HEK293T (cell line): ENCODE data around the gene PTPN4.

Experiments used
- CTCF ChIA-PET: fragments of 350-600 bp; formaldehyde crosslinking; extraction: SDS; loops from one replicate; lab custom pipeline; 2021; ENCODE audit warnings: antibody characterized with exemption, inconsistent platforms; lab: Yijun Ruan, JAX
- POLR2A ChIA-PET: fragments of 350-600 bp; formaldehyde crosslinking; extraction: SDS; loops from one replicate; lab custom pipeline; 2020; ENCODE audit warnings: antibody characterized with exemption, inconsistent platforms; lab: Yijun Ruan, JAX
- DNase-seq: peaks from one replicate; pipeline ENCODE4 v3.0.0; 2012; ENCODE audit warnings: mixed read lengths; ENCODE audit errors: extremely low spot score
- ARNT ChIP-seq: fragments of 450-650 bp; IDR thresholded peaks from 2 replicates; pipeline ENCODE4 v1.6.1; 2017; ENCODE audit warnings: mild to moderate bottlenecking
- BHLHE40 ChIP-seq: fragments of 450-650 bp; IDR thresholded peaks from 2 replicates; pipeline ENCODE4 v1.6.1; 2016; ENCODE audit warnings: mild to moderate bottlenecking, moderate library complexity, borderline replicate concordance
- CTBP1 ChIP-seq: fragments of 450-650 bp; IDR thresholded peaks from 2 replicates; pipeline ENCODE4 v1.6.1; 2016; ENCODE audit warnings: borderline replicate concordance
- ELF4 ChIP-seq: fragments of 450-650 bp; IDR thresholded peaks from 2 replicates; pipeline ENCODE4 v1.6.1; 2017; ENCODE audit warnings: antibody characterized with exemption
- FOXA1 ChIP-seq: fragments of 450-650 bp; IDR thresholded peaks from 2 replicates; pipeline ENCODE4 v1.6.1; 2016; ENCODE audit warnings: mild to moderate bottlenecking
- FOXK2 ChIP-seq: fragments of 450-650 bp; IDR thresholded peaks from 2 replicates; pipeline ENCODE4 v1.6.1; 2016; ENCODE audit warnings: mild to moderate bottlenecking
- FOXM1 ChIP-seq: fragments of 450-650 bp; IDR thresholded peaks from 2 replicates; pipeline ENCODE4 v1.6.1; 2017; ENCODE audit warnings: mild to moderate bottlenecking, borderline replicate concordance
- HDGF ChIP-seq: fragments of 450-650 bp; IDR thresholded peaks from 2 replicates; pipeline ENCODE4 v1.6.1; 2017; ENCODE audit warnings: antibody characterized with exemption, borderline replicate concordance
- L3MBTL2 ChIP-seq: fragments of 450-650 bp; conservative IDR thresholded peaks from 2 replicates; pipeline ENCODE4 v1.6.1; 2016; ENCODE audit warnings: mild to moderate bottlenecking
- LEF1 ChIP-seq: fragments of 450-650 bp; IDR thresholded peaks from 2 replicates; pipeline ENCODE4 v1.6.1; 2017; ENCODE audit warnings: mild to moderate bottlenecking, borderline replicate concordance
- NFRKB ChIP-seq: fragments of 450-650 bp; IDR thresholded peaks from 2 replicates; pipeline ENCODE4 v1.6.1; 2016; ENCODE audit warnings: mild to moderate bottlenecking, moderate library complexity
- PKNOX1 ChIP-seq: fragments of 450-650 bp; IDR thresholded peaks from 2 replicates; pipeline ENCODE4 v1.6.1; 2016
- SP1 ChIP-seq: fragments of 450-650 bp; IDR thresholded peaks from 2 replicates; pipeline ENCODE4 v1.6.1; 2017
- SUZ12 ChIP-seq: fragments of 450-650 bp; IDR thresholded peaks from 2 replicates; pipeline ENCODE4 v1.6.1; 2016; ENCODE audit warnings: mild to moderate bottlenecking
- TARDBP ChIP-seq: fragments of 450-650 bp; IDR thresholded peaks from 2 replicates; pipeline ENCODE4 v1.6.1; 2016
- ZNF384 ChIP-seq: fragments of 450-650 bp; IDR thresholded peaks from 2 replicates; pipeline ENCODE4 v1.6.1; 2016

PTPN4 gene

GRCh38 chr2:119753041-119753929 lies 6.4 kb upstream of the PTPN4 start:
- POLR2A ChIA-PET = no interaction called here
- TF ChIP-seq ZNF384 = no peak
- no peak for TF ChIP-seq SP1
- TF ChIP-seq PKNOX1 = peak; percentile 79
- CTCF ChIA-PET = interaction anchor here (0.6 to 1.6 kb wide), 5 partner anchors 67 to 253 kb away, joined by 3 to 9 read pairs (median 4); no protein-coding TSS in a partner anchor
- peak; percentile 55 for DNase-seq

GRCh38 chr2:119753930-119754321 lies 5.8 kb upstream of the PTPN4 start:
- TF ChIP-seq SP1 (no peak), FOXM1 (no peak), HDGF (no peak), ZNF384 (no peak), CTBP1 (no peak), BHLHE40 (no peak), FOXK2 (no peak), LEF1 (no peak), FOXA1 (no peak), SUZ12 (no peak), ARNT (no peak), TARDBP (no peak), ELF4 (no peak), NFRKB (no peak), L3MBTL2 (no peak), PKNOX1 (no peak)
- ChIA-PET POLR2A (no interaction called here), CTCF (interaction anchor here (0.7 to 1.6 kb wide), 3 partner anchors 66 to 86 kb away, joined by 3 to 9 read pairs (median 7); no protein-coding TSS in a partner anchor)
- DNase-seq = no peak

- CTCF ChIA-PET = interaction anchor here (1.0 kb wide), 1 partner anchor 68 kb away, joined by 5 read pairs; no protein-coding TSS in a partner anchor
- POLR2A ChIA-PET = no interaction called here
- no peak for DNase-seq
- TF ChIP-seq ARNT (no peak), ELF4 (no peak), TARDBP (no peak), HDGF (no peak), L3MBTL2 (no peak), NFRKB (no peak), SP1 (no peak), CTBP1 (no peak), FOXA1 (no peak)
Observed at GRCh38 chr2:119755906-119756305, 3.8 kb upstream of the PTPN4 start.

- no peak for DNase-seq
- CTCF ChIA-PET = interaction anchor here (0.6 kb wide), 1 partner anchor 432 kb away, joined by 3 read pairs; no protein-coding TSS in a partner anchor
- TF ChIP-seq FOXA1 (no peak), NFRKB (no peak), ZNF384 (no peak), SP1 (no peak), TARDBP (no peak), PKNOX1 (no peak), FOXM1 (no peak), ELF4 (no peak), CTBP1 (no peak)
- POLR2A ChIA-PET = interaction anchor here (1.1 kb wide), 1 partner anchor 256 kb away, joined by 3 read pairs; the partner anchor contains the start of gene EPB41L5
Observed at GRCh38 chr2:119756837-119757236, 2.9 kb upstream of the PTPN4 start.

GRCh38 chr2:119758881-119759450 lies 756 bp upstream of the PTPN4 start:
- CTCF ChIA-PET = interaction anchor here (1.0 kb wide), 1 partner anchor 65 kb away, joined by 3 read pairs; no protein-coding TSS in a partner anchor
- no peak for TF ChIP-seq NFRKB
- no peak for TF ChIP-seq ZNF384
- TF ChIP-seq SUZ12 = no peak
- no peak for DNase-seq
- POLR2A ChIA-PET = interaction anchor here (0.6 to 1.7 kb wide), 17 partner anchors 8 to 255 kb away, joined by 3 to 21 read pairs (median 4); partner anchors contain the start of genes EPB41L5 and TMEM177

GRCh38 chr2:119760237-119760955 lies 674 bp downstream of the PTPN4 start:
- POLR2A ChIA-PET = interaction anchor here (1.0 to 1.7 kb wide), 6 partner anchors 9 to 253 kb away, joined by 3 to 21 read pairs (median 4); partner anchors contain the start of gene EPB41L5
- CTCF ChIA-PET = interaction anchor here (0.6 to 1.0 kb wide), 2 partner anchors 63 to 416 kb away, joined by 3 to 5 read pairs; no protein-coding TSS in a partner anchor
- no peak for TF ChIP-seq LEF1
- no peak for TF ChIP-seq L3MBTL2
- no peak for TF ChIP-seq SUZ12
- TF ChIP-seq ZNF384 = peak; percentile 63
- no peak for DNase-seq
